Parathyroid adenoma (tissue), 2 donors: ENCODE results near the gene IFNGR1.

Experiments
- H2AFZ ChIP-seq: fragments of 300-600 bp; sonication (generic); one replicate; pipeline ENCODE4 v1.7.0; 2017; ENCODE audit warnings: antibody characterized with exemption, mild to moderate bottlenecking
- H3K27ac ChIP-seq: fragments of 300-600 bp; sonication (generic); one replicate; pipeline ENCODE4 v1.7.0; 2017
- H3K27me3 ChIP-seq: fragments of 300-600 bp; sonication (generic); one replicate; pipeline ENCODE4 v1.7.0; 2017; ENCODE audit warnings: low read length; ENCODE audit not compliant: control insufficient read depth, insufficient read depth
- H3K36me3 ChIP-seq: fragments of 300-600 bp; sonication (generic); one replicate; pipeline ENCODE4 v1.7.0; 2017; ENCODE audit warnings: low read length; ENCODE audit not compliant: control insufficient read depth, insufficient read depth
- H3K4me1 ChIP-seq: fragments of 300-600 bp; sonication (generic); one replicate; pipeline ENCODE4 v1.7.0; 2017; ENCODE audit warnings: control low read depth
- H3K4me2 ChIP-seq: fragments of 300-600 bp; sonication (generic); one replicate; pipeline ENCODE4 v1.7.0; 2017; ENCODE audit warnings: low read length
- H3K4me3 ChIP-seq: fragments of 300-600 bp; sonication (generic); one replicate; pipeline ENCODE4 v1.7.0; 2017; ENCODE audit warnings: low read depth, low read length
- H3K79me2 ChIP-seq: fragments of 300-600 bp; sonication (generic); one replicate; pipeline ENCODE4 v1.7.0; 2017; ENCODE audit warnings: control low read depth
- H3K9ac ChIP-seq: fragments of 300-600 bp; sonication (generic); one replicate; pipeline ENCODE4 v1.7.0; 2017; ENCODE audit warnings: mild to moderate bottlenecking
- H3K9me3 ChIP-seq: fragments of 300-600 bp; sonication (generic); one replicate; pipeline ENCODE4 v1.7.0; 2017; ENCODE audit warnings: low read length; ENCODE audit not compliant: control insufficient read depth
- CTCF ChIP-seq: fragments of 300-600 bp; sonication (generic); IDR thresholded peaks from one replicate; pipeline ENCODE4 v1.7.0; 2017; ENCODE audit warnings: antibody characterized with exemption, mild to moderate bottlenecking
- donor health status: primary hyperparathyroidism.

Gene IFNGR1

GRCh38 chr6:137171053-137171374 lies 48.2 kb downstream of the IFNGR1 start:
- H2AFZ ChIP-seq: no peak overlapping the region
- no peaks in the 10 kb centered on the region for H3K36me3 ChIP-seq
- H3K9me3 ChIP-seq: no peaks in the 10 kb centered on the region
- no peak overlapping the region for H3K4me3 ChIP-seq
- no peak for TF ChIP-seq CTCF
- H3K4me1 ChIP-seq: peaks cover 11% of the 10 kb centered on the region
- no peaks in the 10 kb centered on the region for H3K79me2 ChIP-seq
- no peak overlapping the region for H3K9ac ChIP-seq
- H3K4me2 ChIP-seq: no peak overlapping the region
- H3K27ac ChIP-seq: no peak overlapping the region
- no peaks in the 10 kb centered on the region for H3K27me3 ChIP-seq

GRCh38 chr6:137170266-137171052 lies 48.7 kb downstream of the IFNGR1 start:
- H3K27ac ChIP-seq: no peak overlapping the region
- H3K27me3 ChIP-seq: no peaks in the 10 kb centered on the region
- no peaks in the 10 kb centered on the region for H3K79me2 ChIP-seq
- no peaks in the 10 kb centered on the region for H3K36me3 ChIP-seq
- H3K4me3 ChIP-seq: no peak overlapping the region
- no peak overlapping the region for H2AFZ ChIP-seq
- no peak overlapping the region for H3K4me2 ChIP-seq
- H3K9me3 ChIP-seq: no peaks in the 10 kb centered on the region
- TF ChIP-seq CTCF: no peak
- no peak overlapping the region for H3K9ac ChIP-seq
- peaks cover 16% of the 10 kb centered on the region for H3K4me1 ChIP-seq

GRCh38 chr6:137167702-137168377 lies 51.3 kb downstream of the IFNGR1 start:
- H3K79me2 ChIP-seq: no peaks in the 10 kb centered on the region

GRCh38 chr6:137166247-137167098 lies 52.7 kb downstream of the IFNGR1 start:
- no peak overlapping the region for H2AFZ ChIP-seq
- H3K27ac ChIP-seq: no peak overlapping the region
- H3K9me3 ChIP-seq: no peaks in the 10 kb centered on the region
- peak overlapping the region; percentile 1 for H3K4me3 ChIP-seq
- no peaks in the 10 kb centered on the region for H3K27me3 ChIP-seq
- H3K4me2 ChIP-seq: no peak overlapping the region
- no peaks in the 10 kb centered on the region for H3K36me3 ChIP-seq
- no peak overlapping the region for H3K9ac ChIP-seq
- no peak for TF ChIP-seq CTCF
- H3K4me1 ChIP-seq: peaks cover 6% of the 10 kb centered on the region
- no peaks in the 10 kb centered on the region for H3K79me2 ChIP-seq

More at GRCh38 chr6:137167702-137168377, 51.3 kb downstream of the IFNGR1 start:
- no peaks in the 10 kb centered on the region for H3K27me3 ChIP-seq
- H3K9ac ChIP-seq: no peak overlapping the region
- TF ChIP-seq CTCF: no peak
- H3K4me3 ChIP-seq: no peak overlapping the region
- H2AFZ ChIP-seq: no peak overlapping the region
- H3K27ac ChIP-seq: no peak overlapping the region
- no peaks in the 10 kb centered on the region for H3K36me3 ChIP-seq
- no peak overlapping the region for H3K4me2 ChIP-seq
- no peaks in the 10 kb centered on the region for H3K9me3 ChIP-seq
- peaks cover 16% of the 10 kb centered on the region for H3K4me1 ChIP-seq
